Stimulated activated naive B cell treated with anti-CD40 and anti-IgM and Interleukin-4, amounts not matched to agents 10 μg/mL and 1 μg/mL and 100 μg/mL, for 72 hours (primary cell): ENCODE data around the gene SLC25A1.
"Not testable (repeated sequence)": the region's sequence is repeated elsewhere in the genome, so short reads cannot be mapped to it uniquely, and the experiment has no call there.

Source experiments
- ATAC-seq, 2 donors: fragments of 150-1000 bp; cut with Tn5 transposase; replicated peaks; 2 replicates each; pipeline ENCODE4 v1.10.0; 2021; ENCODE audit warnings: moderate library complexity in 1 of 2
- DNase-seq: peaks from one replicate; pipeline ENCODE4 v3.0.0; 2021
- H3K27ac Mint-ChIP-seq: one replicate; pipeline ENCODE4 v1.8.0; 2022; ENCODE audit warnings: mild to moderate bottlenecking, mixed read lengths
- H3K27me3 Mint-ChIP-seq, 2 donors: one replicate each; pipeline ENCODE4 v1.8.0; 2022; ENCODE audit warnings: mixed read lengths in 2 of 2
- H3K36me3 Mint-ChIP-seq, 2 donors: one replicate each; pipeline ENCODE4 v1.8.0; 2022; ENCODE audit warnings: mixed read lengths in 2 of 2, mild to moderate bottlenecking in 1 of 2
- H3K4me1 Mint-ChIP-seq, 2 donors: one replicate each; pipeline ENCODE4 v1.8.0; 2022; ENCODE audit warnings: mixed read lengths in 2 of 2, mild to moderate bottlenecking in 1 of 2
- H3K4me3 Mint-ChIP-seq, 2 donors: one replicate each; pipeline ENCODE4 v1.8.0; 2022; ENCODE audit warnings: mild to moderate bottlenecking in 2 of 2, mixed read lengths in 2 of 2, moderate library complexity in 1 of 2
- H3K9me3 Mint-ChIP-seq, 2 donors: one replicate each; pipeline ENCODE4 v1.8.0; 2022; ENCODE audit warnings: mixed read lengths in 2 of 2, mild to moderate bottlenecking in 1 of 2

SLC25A1 gene

DNA sequence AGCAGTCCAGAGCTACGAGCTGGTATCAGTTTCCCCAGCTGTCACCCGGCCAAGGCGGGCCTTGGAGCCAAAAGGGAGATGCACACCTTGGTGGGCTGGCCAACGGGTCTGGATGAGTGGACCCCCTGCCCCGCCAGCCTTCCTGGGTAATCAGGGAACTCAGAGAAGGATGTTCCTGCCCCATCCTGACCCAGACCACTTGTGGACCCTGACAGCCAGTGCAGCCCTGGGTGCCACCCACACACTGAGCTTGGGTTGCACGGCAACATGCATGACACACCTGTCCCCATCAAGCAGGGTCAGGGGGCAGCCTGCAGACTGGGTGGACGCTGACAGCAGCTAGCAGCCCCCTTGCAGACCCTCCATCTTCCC lies 8.6 kb downstream of the SLC25A1 start:
- peaks cover 38 to 50% of the 10 kb centered on the region in 2 donors for H3K27me3 Mint-ChIP-seq
- H3K27ac Mint-ChIP-seq: no peak overlapping the region
- DNase-seq: no peak
- peaks cover 38 to 62% of the 10 kb centered on the region in 2 donors for H3K4me1 Mint-ChIP-seq
- H3K9me3 Mint-ChIP-seq: no peaks in the 10 kb centered on the region
- ATAC-seq: no peak
- H3K36me3 Mint-ChIP-seq: peaks cover 5 to 8% of the 10 kb centered on the region in 2 donors
- peak overlapping the region; percentile 93 to 97 for H3K4me3 Mint-ChIP-seq

DNA sequence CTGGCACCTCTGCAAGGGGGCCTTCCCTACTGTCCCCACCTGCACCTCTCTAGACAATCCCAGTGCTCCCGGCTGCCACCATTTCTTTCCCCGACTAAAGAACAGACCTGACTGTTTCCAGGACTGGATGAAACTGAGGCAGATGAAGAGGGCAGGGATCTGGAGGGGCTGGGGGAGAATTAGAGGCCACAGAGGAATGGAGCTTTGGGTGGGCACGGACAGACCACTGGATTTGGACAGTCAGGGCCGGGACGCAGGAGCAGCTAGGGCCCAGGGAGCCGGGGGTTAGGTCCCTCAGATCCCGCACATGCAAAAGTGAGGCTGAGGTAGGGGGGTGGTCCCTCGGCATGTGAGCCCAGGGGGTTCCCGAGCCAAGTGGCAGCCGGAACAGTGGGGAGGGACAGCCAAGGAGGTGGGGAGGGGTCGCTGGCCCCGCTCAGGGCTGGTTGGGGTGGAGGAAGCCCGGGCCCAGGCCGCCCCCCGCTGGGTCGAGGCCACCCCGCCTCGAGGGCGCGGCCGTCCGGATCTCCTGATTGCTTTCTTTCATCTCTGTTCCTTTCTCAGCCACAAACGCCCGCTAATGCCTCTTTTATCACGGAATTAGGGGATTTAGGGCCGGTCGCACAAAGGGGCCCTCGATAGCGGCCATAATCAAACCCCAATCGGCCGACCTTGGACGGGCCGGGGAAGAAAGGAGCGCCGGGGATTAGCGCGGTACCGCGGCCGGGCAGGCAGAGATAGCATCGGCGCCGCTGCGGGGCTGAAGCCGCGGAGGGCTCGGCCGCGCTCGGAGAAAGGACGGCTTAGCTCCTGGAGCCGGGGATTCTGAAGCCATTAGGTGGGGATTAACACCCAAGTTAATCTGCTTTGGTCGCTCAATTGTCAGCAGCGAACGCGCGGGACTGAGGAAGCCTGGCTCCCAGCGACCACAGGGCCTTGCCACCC lies 9.3 kb downstream of the SLC25A1 start:
- peaks cover 34 to 56% of the 10 kb centered on the region in 2 donors for H3K4me1 Mint-ChIP-seq
- H3K36me3 Mint-ChIP-seq: peaks cover 5 to 8% of the 10 kb centered on the region in 2 donors
- ATAC-seq (no peak), DNase-seq (no peak)
- peaks cover 44 to 56% of the 10 kb centered on the region in 2 donors for H3K27me3 Mint-ChIP-seq
- H3K9me3 Mint-ChIP-seq: no peaks in the 10 kb centered on the region
- peak overlapping the region; percentile 93 to 97 for H3K4me3 Mint-ChIP-seq
- H3K27ac Mint-ChIP-seq: peak overlapping the region; percentile 51

DNA sequence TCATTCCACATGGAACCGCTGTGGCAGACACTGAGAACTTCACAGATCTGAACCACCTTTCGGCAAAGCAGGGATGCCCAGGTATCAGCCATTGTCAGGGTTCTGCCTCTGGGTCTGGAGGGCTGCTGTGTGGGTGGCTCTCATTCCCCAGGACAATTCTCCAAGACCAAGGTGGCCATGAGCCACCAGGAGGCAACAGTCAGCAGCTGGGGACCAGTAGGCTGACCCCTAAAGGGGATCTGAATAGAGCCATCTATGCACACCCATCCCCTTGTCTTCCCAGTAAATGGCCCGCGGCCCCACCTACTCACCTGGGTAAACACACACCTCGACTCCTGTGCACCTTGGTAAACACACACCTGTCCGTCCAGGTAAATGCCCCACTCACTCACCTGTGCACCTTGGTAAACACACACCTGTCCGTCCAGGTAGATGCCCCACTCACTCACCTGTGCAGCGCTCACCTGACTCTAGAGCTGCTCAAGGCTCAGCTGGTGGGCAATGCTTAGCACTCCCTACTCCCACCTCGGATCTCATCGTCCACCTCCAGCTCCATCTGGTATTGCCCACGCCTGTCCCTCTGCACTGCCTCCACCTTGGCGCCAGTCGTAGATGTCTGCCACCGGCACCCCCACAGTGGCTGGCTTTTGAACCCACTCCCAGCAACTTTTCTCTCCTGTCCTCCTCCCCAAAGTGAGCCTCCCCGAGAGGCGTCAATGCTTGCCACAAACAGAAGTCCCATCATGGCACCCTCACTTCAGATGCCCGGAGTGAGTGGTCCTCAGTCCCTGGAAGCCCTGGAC lies 10.2 kb downstream of the SLC25A1 start:
- peaks cover 48 to 62% of the 10 kb centered on the region in 2 donors for H3K27me3 Mint-ChIP-seq
- no peak for ATAC-seq
- no peak for DNase-seq
- no peaks in the 10 kb centered on the region for H3K9me3 Mint-ChIP-seq
- peaks cover 27 to 46% of the 10 kb centered on the region in 2 donors for H3K4me1 Mint-ChIP-seq
- no peak overlapping the region for H3K27ac Mint-ChIP-seq
- no peak overlapping the region for H3K4me3 Mint-ChIP-seq
- peaks cover 4 to 5% of the 10 kb centered on the region in 2 donors for H3K36me3 Mint-ChIP-seq

DNA sequence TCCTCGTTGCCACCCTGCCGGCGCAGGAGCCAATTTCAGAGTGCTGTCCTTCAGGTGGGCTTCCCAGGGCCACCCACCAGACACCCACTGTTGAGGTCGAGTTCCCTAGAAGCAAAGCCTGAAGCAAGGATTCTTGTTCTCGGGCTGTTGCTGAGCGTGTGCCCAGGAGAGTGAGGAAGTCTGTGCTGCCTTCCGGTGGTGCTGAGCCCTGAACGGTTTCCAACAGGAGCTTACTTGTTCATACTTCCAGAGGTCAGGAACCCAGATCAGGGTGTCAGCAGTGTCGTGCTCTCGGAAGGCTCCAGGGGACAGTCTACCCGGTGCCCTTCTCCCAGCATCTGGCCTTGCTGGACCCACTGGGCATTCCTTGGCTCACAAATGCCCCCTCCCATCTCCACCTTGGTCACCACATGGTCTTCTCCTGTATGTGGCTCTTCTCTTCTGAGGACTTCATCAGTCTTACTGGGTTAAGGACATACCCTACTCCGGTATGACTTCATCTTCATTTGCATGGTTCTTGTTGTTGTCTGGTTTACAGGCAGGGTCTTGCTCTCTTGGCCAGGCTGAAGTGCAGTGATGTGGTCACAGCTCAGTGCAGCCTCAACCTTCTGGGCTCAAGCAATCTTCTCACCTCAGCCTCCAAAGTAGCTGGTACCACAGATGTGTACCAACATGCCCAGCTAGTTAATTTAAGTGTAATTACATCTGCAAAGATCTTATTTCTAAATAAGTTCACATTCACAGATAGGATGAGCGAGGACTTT lies 11.2 kb downstream of the SLC25A1 start:
- Mint-ChIP-seq H3K4me3 (no peak overlapping the region), H3K27me3 (peaks cover 48 to 62% of the 10 kb centered on the region in 2 donors), H3K9me3 (no peaks in the 10 kb centered on the region)

DNA sequence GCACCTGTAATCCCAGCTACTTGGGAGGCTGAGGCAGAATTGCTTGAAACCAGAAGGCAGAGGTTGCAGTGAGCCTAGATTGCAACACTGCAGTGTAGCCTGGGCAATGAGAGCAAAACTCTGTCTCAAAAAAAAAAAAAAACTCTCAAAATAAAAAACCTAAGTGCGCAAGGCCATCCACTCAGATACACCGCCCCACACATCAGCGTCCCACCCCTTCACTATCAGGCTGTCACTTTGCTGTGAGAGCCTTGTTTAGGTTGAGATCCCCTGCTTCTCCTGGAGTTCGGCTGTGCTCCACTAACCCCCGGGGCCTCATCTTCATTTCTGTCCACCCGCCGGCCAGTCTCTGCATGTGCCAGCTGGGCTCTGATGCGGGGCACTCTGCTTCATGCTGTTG lies 12.1 kb downstream of the SLC25A1 start:
- Mint-ChIP-seq H3K27me3 (peaks cover 48 to 62% of the 10 kb centered on the region in 2 donors), H3K4me3 (no peak overlapping the region), H3K27ac (no peak overlapping the region), H3K4me1 (peaks cover 17 to 32% of the 10 kb centered on the region in 2 donors), H3K36me3 (peaks cover 0 to 2% of the 10 kb centered on the region in 2 donors), H3K9me3 (no peaks in the 10 kb centered on the region)
- DNase-seq (no peak), ATAC-seq (no peak)

More for the DNA sequence above, 11.2 kb downstream of the SLC25A1 start:
- no peak overlapping the region for H3K27ac Mint-ChIP-seq
- peaks cover 3 to 5% of the 10 kb centered on the region in 2 donors for H3K36me3 Mint-ChIP-seq
- ATAC-seq (no peak), DNase-seq (no peak)
- peaks cover 20 to 36% of the 10 kb centered on the region in 2 donors for H3K4me1 Mint-ChIP-seq

DNA sequence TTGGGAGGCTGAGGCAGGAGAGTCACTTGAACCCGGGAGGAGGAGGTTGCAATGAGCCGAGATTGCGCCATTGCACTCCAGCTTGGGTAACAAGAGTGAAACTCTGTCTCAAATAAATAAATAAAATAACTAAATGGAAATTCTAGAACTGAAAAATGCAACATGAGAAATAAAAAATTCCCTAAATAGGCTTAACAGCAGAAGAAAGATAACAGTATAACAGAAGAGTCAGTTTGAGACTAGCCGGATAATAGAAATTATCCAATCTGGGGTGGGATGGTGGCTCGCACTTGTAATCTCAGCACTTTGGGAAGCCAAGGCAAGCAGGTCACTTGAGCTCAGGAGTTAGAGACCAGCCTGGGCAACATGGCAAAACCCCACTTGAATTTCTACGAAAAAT lies 14.1 kb downstream of the SLC25A1 start:
- Mint-ChIP-seq H3K4me3 (no peak overlapping the region), H3K27ac (no peak overlapping the region), H3K36me3 (no peaks in the 10 kb centered on the region), H3K9me3 (no peaks in the 10 kb centered on the region), H3K27me3 (peaks cover 43 to 65% of the 10 kb centered on the region in 2 donors), H3K4me1 (peaks cover 7 to 12% of the 10 kb centered on the region in 2 donors)
- ATAC-seq: no peak
- no peak for DNase-seq

DNA sequence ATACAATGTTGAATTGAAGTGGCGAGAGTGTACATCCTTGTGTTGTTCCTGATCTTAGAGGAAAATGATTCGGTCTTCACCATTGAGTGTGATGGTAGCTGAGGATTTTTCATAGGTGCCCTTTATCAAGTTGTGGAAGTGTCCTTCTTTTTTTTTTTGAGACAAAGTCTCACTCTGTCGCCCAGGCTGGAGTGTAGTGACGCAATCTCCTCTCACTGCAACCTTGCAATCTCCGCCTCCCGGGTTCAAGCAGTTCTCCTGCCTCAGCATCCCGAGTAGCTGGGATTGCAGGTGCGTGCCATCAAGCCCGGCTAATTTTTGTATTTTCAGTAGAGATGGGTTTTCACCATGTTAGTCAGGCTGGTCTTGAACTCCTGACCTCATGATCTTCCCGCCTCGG lies 19.9 kb downstream of the SLC25A1 start:
- H3K4me1 Mint-ChIP-seq, H3K9me3 Mint-ChIP-seq, H3K27ac Mint-ChIP-seq, ATAC-seq, DNase-seq, H3K36me3 Mint-ChIP-seq, H3K4me3 Mint-ChIP-seq: not testable (repeated sequence)
- H3K27me3 Mint-ChIP-seq: peaks cover 16 to 37% of the 10 kb centered on the region in 2 donors

DNA sequence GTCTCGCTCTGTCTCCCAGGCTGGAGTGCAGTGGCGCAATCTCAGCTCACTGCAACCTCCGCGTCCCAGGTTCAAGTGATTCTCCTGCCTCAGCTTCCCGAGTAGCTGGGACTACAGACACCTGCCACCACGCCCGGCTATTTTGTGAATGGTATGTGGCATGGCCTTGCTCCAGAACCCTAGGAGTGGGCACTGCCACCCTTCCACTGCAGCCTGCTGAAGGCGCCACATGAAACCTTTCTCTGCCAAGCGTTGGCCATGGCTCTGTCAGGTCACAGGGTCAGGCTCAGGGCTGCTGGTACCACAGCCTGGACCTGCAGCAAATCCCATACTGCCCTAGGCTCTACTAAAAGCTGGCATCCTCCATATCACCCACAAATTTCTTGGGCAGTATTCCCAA lies 22.4 kb downstream of the SLC25A1 start:
- not testable (repeated sequence) for ATAC-seq, DNase-seq, H3K27ac Mint-ChIP-seq, H3K4me1 Mint-ChIP-seq, H3K36me3 Mint-ChIP-seq, H3K4me3 Mint-ChIP-seq, H3K9me3 Mint-ChIP-seq
- H3K27me3 Mint-ChIP-seq: peaks cover 31 to 50% of the 10 kb centered on the region in 2 donors

DNA sequence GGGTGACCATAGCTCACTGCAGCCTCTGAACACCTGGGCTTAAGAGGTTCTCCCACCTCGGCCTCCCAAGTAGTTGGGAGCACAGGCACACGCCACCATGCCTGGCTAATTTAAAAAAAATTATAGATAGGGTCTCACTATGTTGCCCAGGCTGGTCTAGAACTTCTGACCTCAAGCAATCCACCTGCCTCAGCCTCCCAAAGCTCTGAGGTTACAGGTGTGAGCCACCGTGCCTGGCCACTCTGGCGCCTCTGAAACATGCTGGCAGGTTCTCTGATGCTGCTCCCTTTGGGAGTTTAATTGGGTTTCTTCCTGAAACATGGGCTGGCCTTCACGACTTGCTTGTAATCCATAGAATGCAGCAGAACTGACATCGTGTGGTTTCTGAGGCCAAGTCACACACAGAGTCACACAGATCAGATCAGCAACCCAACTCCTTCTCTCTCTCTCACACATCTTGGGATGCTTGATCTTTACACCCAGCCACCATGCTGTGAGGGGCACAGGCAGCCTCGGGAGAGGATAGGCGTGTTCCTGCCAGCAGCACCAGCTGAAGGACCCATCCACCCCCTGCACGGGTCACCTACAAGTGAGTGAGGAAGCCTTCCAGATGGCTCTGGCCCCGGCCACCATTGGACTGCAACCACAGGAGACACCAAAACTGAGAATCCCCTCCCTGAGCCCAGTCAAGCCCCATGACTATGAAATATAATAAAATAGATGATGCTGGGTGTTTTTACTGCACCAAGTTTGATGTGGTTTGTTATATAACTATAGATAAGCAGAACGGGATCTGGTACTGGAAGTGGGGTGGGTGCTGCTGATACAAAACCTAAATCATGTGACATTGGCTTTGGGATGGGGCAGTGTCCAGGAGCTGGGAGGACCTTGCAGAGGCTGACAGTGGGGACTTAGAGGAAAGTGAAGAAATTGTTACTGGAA lies 25.3 kb downstream of the SLC25A1 start:
- Mint-ChIP-seq H3K4me1 (peaks cover 7 to 9% of the 10 kb centered on the region in 2 donors), H3K27ac (no peak overlapping the region), H3K36me3 (peaks cover 3 to 11% of the 10 kb centered on the region in 2 donors), H3K4me3 (no peak overlapping the region), H3K9me3 (peaks cover 3 to 5% of the 10 kb centered on the region in 2 donors), H3K27me3 (peaks cover 36 to 56% of the 10 kb centered on the region in 2 donors)
- ATAC-seq (no peak), DNase-seq (no peak)

DNA sequence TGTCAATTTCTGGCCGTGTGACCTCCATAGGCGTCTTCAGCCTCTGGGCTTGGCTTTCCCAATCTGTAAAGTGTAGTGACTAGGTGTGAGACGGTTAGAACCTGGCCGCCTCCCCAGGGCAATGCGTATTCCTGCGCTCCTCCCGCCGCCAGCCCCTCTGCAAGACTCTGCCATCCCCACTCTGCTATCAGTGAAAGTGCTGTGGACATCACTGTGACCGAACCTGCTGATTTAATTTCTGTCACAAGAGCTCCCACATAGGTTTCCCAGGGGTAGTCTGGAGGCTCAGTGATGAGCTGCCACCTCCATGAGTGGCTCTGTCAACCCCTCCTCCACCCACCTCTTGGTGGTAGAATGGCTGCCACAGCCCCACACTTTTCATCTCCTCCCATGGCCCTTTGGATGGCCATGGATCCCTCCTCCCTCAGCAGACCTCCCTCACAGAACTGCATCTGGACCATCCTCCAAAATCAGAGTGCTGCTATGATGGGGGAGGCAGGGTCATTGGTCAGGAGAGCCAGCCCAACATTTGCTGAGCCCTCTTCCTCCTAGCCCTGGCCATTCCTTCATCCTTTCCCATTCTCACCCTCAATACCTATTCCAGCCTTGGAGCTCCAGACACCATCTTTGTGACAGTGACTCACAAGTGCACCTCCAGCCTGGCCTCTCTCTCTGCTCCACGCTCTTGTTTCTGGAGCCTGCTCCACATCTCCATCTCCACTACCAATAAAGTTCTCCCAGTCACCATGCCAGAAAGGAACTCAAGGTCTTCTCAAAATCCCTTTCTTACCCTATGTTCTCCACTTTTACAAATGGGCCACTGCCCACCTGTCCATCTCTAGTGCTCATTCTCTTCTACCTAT lies 27.0 kb downstream of the SLC25A1 start:
- H3K36me3 Mint-ChIP-seq: peaks cover 3 to 11% of the 10 kb centered on the region in 2 donors
- ATAC-seq: no peak
- peaks cover 9 to 13% of the 10 kb centered on the region in 2 donors for H3K4me1 Mint-ChIP-seq
- H3K27me3 Mint-ChIP-seq: peaks cover 51 to 69% of the 10 kb centered on the region in 2 donors
- DNase-seq: no peak
- H3K27ac Mint-ChIP-seq: no peak overlapping the region
- H3K4me3 Mint-ChIP-seq: peak overlapping the region; percentile 73 to 74
- peaks cover 3 to 5% of the 10 kb centered on the region in 2 donors for H3K9me3 Mint-ChIP-seq

DNA sequence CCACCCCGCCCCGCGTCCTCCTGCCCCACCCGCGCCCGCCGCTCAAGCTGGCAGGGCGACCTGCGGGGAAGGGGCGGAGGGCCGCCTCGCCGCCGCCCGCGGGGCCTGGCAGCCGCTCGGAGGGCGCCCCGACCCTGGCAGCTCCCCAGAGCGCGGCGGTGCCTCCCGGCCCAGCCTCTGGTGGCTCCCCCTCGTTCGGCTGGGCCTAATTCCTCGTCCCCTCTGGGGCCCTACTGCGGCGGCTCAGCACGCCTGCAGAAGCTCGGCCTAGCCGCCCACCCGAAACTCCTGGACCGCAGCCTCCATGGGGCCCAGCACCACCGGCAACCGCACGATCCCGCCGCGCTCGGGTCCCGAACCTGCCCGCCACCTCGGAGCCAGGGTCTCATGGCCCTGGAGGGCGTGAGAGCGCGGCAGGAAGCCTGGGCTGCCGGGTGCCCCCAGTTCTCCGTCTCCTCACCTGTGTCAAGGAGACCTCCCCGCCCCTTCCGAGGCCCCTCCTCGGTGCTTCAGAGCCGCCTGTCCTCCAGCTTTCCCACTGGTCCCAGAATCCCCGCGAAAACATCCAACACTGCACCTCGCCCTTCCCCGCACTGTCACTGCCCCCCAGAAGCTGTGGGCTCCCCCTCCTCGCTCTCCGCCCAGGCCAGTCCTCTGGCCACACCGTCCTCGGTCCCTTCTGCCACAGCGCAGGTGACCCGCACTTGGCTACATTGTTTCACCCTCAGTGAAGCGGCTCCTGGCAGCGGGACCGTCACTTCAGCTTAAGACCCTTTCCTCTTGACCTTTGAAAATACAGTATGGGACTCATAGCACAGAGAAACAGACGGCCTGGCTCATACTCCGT lies 27.8 kb downstream of the SLC25A1 start:
- peaks cover 13 to 20% of the 10 kb centered on the region in 2 donors for H3K4me1 Mint-ChIP-seq
- ATAC-seq (no peak), DNase-seq (no peak)
- H3K27me3 Mint-ChIP-seq: peaks cover 52 to 71% of the 10 kb centered on the region in 2 donors
- peak overlapping the region; percentile 82 for H3K27ac Mint-ChIP-seq
- peak overlapping the region; percentile 73 to 74 for H3K4me3 Mint-ChIP-seq
- peaks cover 3 to 11% of the 10 kb centered on the region in 2 donors for H3K36me3 Mint-ChIP-seq
- peaks cover 3 to 5% of the 10 kb centered on the region in 2 donors for H3K9me3 Mint-ChIP-seq
